Measurements from ENCODE around the gene RC3H1. TPM values are rescaled to one million over a fixed set of nuclear protein-coding genes. Genes with fewer than 3 reads are reported as not detected.

Gene RC3H1
- total RNA-seq, 2 experiments from 2014 or later = 37.1 to 38.0 TPM

GRCh38 chr1:173886746-173887611 is 135.2 kb downstream of the RC3H1 start:
- peak overlapping the region; percentile 57 for H3K27ac Mint-ChIP-seq
- CTCF ChIA-PET = no interaction called here
- H3K4me1 Mint-ChIP-seq = peaks cover 21% of the 10 kb centered on the region
- ATAC-seq = no peak
- no peaks in the 10 kb centered on the region for H3K27me3 Mint-ChIP-seq
- H3K9me3 Mint-ChIP-seq (ENCODE audit: low read depth) = no peaks in the 10 kb centered on the region
- DNase-seq = no peak
- peaks cover 33% of the 10 kb centered on the region for H3K36me3 Mint-ChIP-seq
- H3K4me3 Mint-ChIP-seq = no peak overlapping the region

GRCh38 chr1:173884701-173885100 is 137.5 kb downstream of the RC3H1 start:
- CTCF ChIA-PET = no interaction called here
- Mint-ChIP-seq H3K27ac (no peak overlapping the region), H3K9me3 (ENCODE audit: low read depth) (no peaks in the 10 kb centered on the region), H3K27me3 (no peaks in the 10 kb centered on the region), H3K36me3 (peaks cover 32% of the 10 kb centered on the region), H3K4me1 (peaks cover 21% of the 10 kb centered on the region), H3K4me3 (no peak overlapping the region)
- DNase-seq (no peak), ATAC-seq (no peak)

Other genes with a start within 250 kb of the RC3H1 start
- 10 to 100 TPM; 28.7 to 32.3 TPM for gene DARS2, start 197.7 kb downstream of the RC3H1 start, total RNA-seq
- 10 to 100 TPM; 35.4 to 42.0 TPM for gene CENPL, start 197.5 kb downstream of the RC3H1 start, total RNA-seq
- 100 to 1,000 TPM; 418 to 494 TPM for gene GAS5, start 154.4 kb downstream of the RC3H1 start, total RNA-seq
- 10 to 100 TPM in 1 of 2 experiments, 1 to 10 TPM in 1; 9.5 to 13.3 TPM for gene ZBTB37, start 154.0 kb downstream of the RC3H1 start, total RNA-seq
- gene SERPINC1, start 105.0 kb downstream of the RC3H1 start, total RNA-seq = not detected
- gene RABGAP1L, start 137.2 kb upstream of the RC3H1 start, total RNA-seq = 10 to 100 TPM; 60.5 to 83.5 TPM